Heart right ventricle (tissue), 16 donors: ENCODE measurements around the gene RASSF7. TPM values are rescaled to one million over a fixed set of nuclear protein-coding genes. Genes with fewer than 3 reads are reported as not detected.

Experiments used
- ATAC-seq, 8 donors: fragments of 200-7000 bp; cut with Tn5 transposase; one replicate each; pipeline ENCODE4 v1.9.1; 2020; ENCODE audit warnings: mild to moderate bottlenecking in 8 of 8, moderate library complexity in 8 of 8, moderate number of reproducible peaks in 1 of 8
- DNase-seq, 2 donors: peaks; one replicate each; pipeline ENCODE4 v3.0.0-alpha.2; 2020
- H3K27ac ChIP-seq, 10 donors: fragments of 200-600 bp; sonication (generic) in 2 of 10; one replicate each; pipeline versions ENCODE4 v1.5.0 to v1.8.0; 2020 to 2022; ENCODE audit warnings: mild to moderate bottlenecking in 3 of 10
- H3K27me3 ChIP-seq, 7 donors: fragments of 200-600 bp; one replicate each; pipeline ENCODE4 v1.8.0; 2021 to 2022; ENCODE audit warnings: mild to moderate bottlenecking in 2 of 7
- H3K36me3 ChIP-seq, 9 donors: fragments of 200-600 bp; sonication (generic) in 1 of 9; one replicate each; pipeline versions ENCODE4 v1.5.0 to v1.8.0; 2020 to 2022; ENCODE audit warnings: mild to moderate bottlenecking in 2 of 9
- H3K4me1 ChIP-seq, 9 donors: fragments of 200-600 bp; sonication (generic) in 1 of 9; one replicate each; pipeline versions ENCODE4 v1.5.0 to v1.8.0; 2020 to 2022; ENCODE audit warnings: mild to moderate bottlenecking in 4 of 9
- H3K4me3 ChIP-seq, 10 donors: fragments of 200-600 bp; sonication (generic) in 2 of 10; one replicate each; pipeline versions ENCODE4 v1.5.0 to v1.8.0; 2020 to 2022; ENCODE audit warnings: mild to moderate bottlenecking in 7 of 10, moderate library complexity in 2 of 10
- H3K9me3 ChIP-seq, 11 donors: fragments of 200-600 bp in 10 of 11; sonication (generic) in 2 of 11; one replicate each; pipeline versions ENCODE4 v1.5.0 to v1.8.0; 2013 to 2022; ENCODE audit warnings: mild to moderate bottlenecking in 2 of 11, control low read depth in 1 of 11, moderate library complexity in 1 of 11
- CTCF ChIP-seq, 9 donors: fragments of 200-600 bp; sonication (generic) in 2 of 9; IDR thresholded peaks; one replicate each; pipeline versions ENCODE4 v1.5.0 to v1.8.0; 2021 to 2022; ENCODE audit warnings: antibody characterized with exemption in 9 of 9, mild to moderate bottlenecking in 5 of 9, moderate library complexity in 1 of 9
- WGBS, 2 donors: extraction: QIAGEN DNeasy Blood & Tissue Kit; methylation state at CpG; one replicate each; pipeline ENCODE4 v1.1.7; 2013; ENCODE audit warnings: inconsistent platforms in 1 of 2; 5-methylcytosine and 5-hydroxymethylcytosine counted together
- intact Hi-C, 10 donors: fragments of 100-400 bp; cut with DNase I; formaldehyde crosslinking; loops; one replicate each; pipeline versions ENCODE4 v1.11.1 to v1.14.2; 2022
- polyA plus RNA-seq, 2 donors: library from polyadenylated mRNA; stranded (reverse); fragments of 200-250 nt; gene quantifications; one replicate each; pipeline ENCODE4 v1.2.3, GENCODE V29; 2013
- total RNA-seq, 10 donors: library from RNA; stranded (reverse); fragmentation: NEBNext Ultra II Directional in 3 of 10; extraction: Animal tissue kit (Norgen Biotek cat#: 25700) in 3 of 10; gene quantifications; one replicate each; pipeline versions ENCODE4 v1.2.1 to v1.2.4, GENCODE V29; 2021 to 2023
- donor health status: Arrhythmogenic right ventricular cardiomyopathy.
- donor health status: ischemic (EF 13 %, LVEDD 7.1; RV severe dilation, severe dysfunction).
- donor health status: healthy with polysubstance abuse.
- donor health status: DM: no; HTN: yes; CAD: no.
- donor health status: DM: no; HTN: no; CAD: no.
- donor health status: ischemic (EF 25% LVEDD 6.9; RV normal size, moderate dysfunction).
- donor health status: ischemic (EF 25% LVEDD 5.7; RV mildly dilated, moderate dysfunction).
- donor health status: healthy.
- donor health status: DM: yes; HTN: yes; CAD: no.
- donor health status: Ischemic cardiomyopathy.
- donor health status: ischemic (EF 35%, LVEDD 5.7; RV mildly dilated, moderate dysfunction).
- donor health status: nonischemic (EF 11% LVEDD 7.7; RV severe dilation, severe dysfunction).
- donor health status: DM: yes; HTN: yes; CAD: no.
- donor health status: PGD.
- donor health status: ischemic (EF 29% LVEDD 5.4; RV normal size, mild dysfunction).
- donor health status: nonischemic (EF 23%, LVEDD 6.1; RV moderate dilation, normal function).

RASSF7 gene
- total and polyA plus RNA-seq, 12 donors: 0.96 to 14.2 (median 2.3) TPM

- TF ChIP-seq CTCF (IDR thresholded peaks at IDR 0.05): no peak
- 0 to 1% methylated on average over 60 to 75 of the region's 81 CpGs for WGBS, 2 donors
- intact Hi-C loops: loop anchor here in 3 of 10 donors (5.0 to 10.0 kb wide), 3 partner anchors 37 to 61 kb away; partner anchors contain the start of gene IRF7 (in 1 of the 3)
- Histone ChIP-seq H3K27me3 (peaks cover 0 to 21% (median 0%) of the 10 kb centered on the region in 7 donors), H3K9me3 (no peaks in the 10 kb centered on the region), H3K4me3 (peak overlapping the region; percentile 51 to 99 (median 67)), H3K4me1 (peaks cover 23 to 52% (median 48%) of the 10 kb centered on the region in 9 donors), H3K27ac (peak overlapping the region in 9 of 10 donors; percentile 14 to 67 (median 44)), H3K36me3 (peaks cover 0 to 5% (median 0%) of the 10 kb centered on the region in 9 donors)
- no peak for DNase-seq
- peak in 6 of 8 donors; percentile 1 to 72 (median 46) for ATAC-seq
These were observed 14.7 kb downstream of the RASSF7 start for GRCh38 chr11:575313-575995.

GRCh38 chr11:575996-576768 is 15.4 kb downstream of the RASSF7 start, which contains the start of gene PHRF1:
Gene PHRF1 (plus strand): TSS chr11:576470. CDS start chr11:581513, 5,043 bp downstream.
- Histone ChIP-seq H3K9me3 (no peaks in the 10 kb centered on the region), H3K4me3 (peak within 1 kb of the TSS; percentile 67 to 99 (median 88)), H3K27ac (peak within 1 kb of the TSS; percentile 84 to 99 (median 94)), H3K36me3 (peaks cover 0 to 5% (median 0%) of the 10 kb centered on the region in 9 donors), H3K27me3 (peaks cover 0 to 21% (median 0%) of the 10 kb centered on the region in 7 donors), H3K4me1 (peaks cover 26 to 57% (median 54%) of the 10 kb centered on the region in 9 donors)
- intact Hi-C loops: loop anchor here in 4 of 10 donors (2.0 to 10.0 kb wide), 4 partner anchors 36 to 61 kb away; partner anchors contain the start of gene IRF7 (in 2 of the 4)
- DNase-seq (peak; percentile 95 to 96), ATAC-seq (peak; percentile 92 to 98 (median 96))
- 0 to 1% methylated on average over 63 to 90 of the region's 99 CpGs for WGBS, 2 donors
- TF ChIP-seq CTCF (IDR thresholded peaks at IDR 0.05): no peak

- H3K9me3 ChIP-seq: no peaks in the 10 kb centered on the region
- H3K4me3 ChIP-seq: peak overlapping the region; percentile 58 to 98 (median 88)
- H3K27me3 ChIP-seq: peaks cover 0 to 21% (median 0%) of the 10 kb centered on the region in 7 donors
- intact Hi-C loops: loop anchor here in 4 of 10 donors (2.0 to 10.0 kb wide), 4 partner anchors 35 to 62 kb away; partner anchors contain the start of gene IRF7 (in 2 of the 4)
- no peak for TF ChIP-seq CTCF (IDR thresholded peaks at IDR 0.05)
- H3K4me1 ChIP-seq: peaks cover 26 to 66% (median 56%) of the 10 kb centered on the region in 9 donors
- DNase-seq: no peak
- peaks cover 0 to 10% (median 5%) of the 10 kb centered on the region in 9 donors for H3K36me3 ChIP-seq
- WGBS, 2 donors: 3 to 4% methylated on average over 36 to 40 of the region's 48 CpGs
- no peak for ATAC-seq
- peak overlapping the region in 9 of 10 donors; percentile 28 to 99 (median 94) for H3K27ac ChIP-seq
These were observed 16.2 kb downstream of the RASSF7 start for GRCh38 chr11:576811-577610.
